A204.1 (cell line): ENCODE measurements around the gene CORO1A.
"Not testable (repeated sequence)": the region's sequence is repeated elsewhere in the genome, so short reads cannot be mapped to it uniquely, and the experiment has no call there.

Experiments used
- FAIRE-seq: peaks from 2 replicates; lab custom pipeline; 2012; peaks lifted over from hg19 to GRCh38; lab: Jason Lieb, UNC

Gene CORO1A

DNA sequence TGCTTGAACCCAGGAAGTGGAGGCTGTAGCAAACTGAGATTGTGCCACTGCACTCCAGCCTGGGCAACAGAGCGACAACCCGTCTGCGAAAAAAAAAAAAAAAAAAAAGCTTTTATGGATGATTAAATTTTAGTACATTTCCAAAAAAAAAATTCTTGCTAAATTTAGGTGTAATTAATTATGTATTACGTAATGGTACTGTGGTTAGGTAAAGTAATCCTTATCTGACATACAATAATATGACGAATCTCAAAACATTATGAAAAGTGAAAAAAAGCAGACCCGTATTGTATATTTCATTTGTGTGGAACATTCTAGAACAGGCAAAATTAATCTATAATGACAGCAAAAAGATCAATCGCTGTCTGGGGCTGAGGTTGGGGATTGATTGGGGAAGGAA lies 10.3 kb upstream of the CORO1A start:
- no peak for FAIRE-seq

DNA sequence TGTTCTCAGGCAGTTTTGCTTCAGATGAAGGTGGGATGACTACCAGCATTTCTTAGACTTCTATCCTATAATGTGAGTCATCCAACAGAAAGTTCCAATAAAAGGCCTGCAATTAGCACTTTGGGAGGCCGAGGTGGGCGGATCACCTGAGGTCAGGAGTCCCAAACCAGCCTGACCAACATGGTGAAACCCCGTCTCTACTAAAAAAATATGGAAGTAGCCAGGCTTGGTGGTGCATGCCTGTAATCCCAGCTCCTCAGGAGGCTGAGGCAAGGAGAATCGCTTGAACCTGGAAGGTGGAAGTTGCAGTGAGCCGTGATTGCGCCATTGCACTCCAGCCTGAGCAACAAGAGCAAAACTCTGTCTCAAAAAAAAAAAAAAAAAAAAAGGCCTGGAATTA lies 6.5 kb upstream of the CORO1A start:
- not testable (repeated sequence) for FAIRE-seq

DNA sequence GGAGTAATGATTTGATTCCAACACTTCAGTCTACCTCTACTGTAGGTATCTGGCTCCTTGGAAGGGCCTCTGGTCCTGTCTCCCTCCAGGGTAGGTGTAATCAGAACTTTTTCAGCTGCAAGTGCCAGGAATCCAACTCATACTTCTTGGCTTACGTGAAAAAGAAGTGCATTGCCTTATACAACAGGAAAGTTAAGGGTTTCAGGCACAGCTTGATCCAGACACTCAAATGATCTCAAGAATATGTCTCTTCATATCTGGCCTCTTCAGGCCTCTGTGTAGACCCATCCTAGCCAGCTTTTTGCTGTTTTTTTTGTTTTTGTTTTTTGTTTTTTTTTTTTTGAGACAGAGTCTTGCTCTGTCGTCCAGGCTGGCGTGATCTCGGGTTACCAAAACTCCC lies 4.2 kb upstream of the CORO1A start:
- no peak for FAIRE-seq

DNA sequence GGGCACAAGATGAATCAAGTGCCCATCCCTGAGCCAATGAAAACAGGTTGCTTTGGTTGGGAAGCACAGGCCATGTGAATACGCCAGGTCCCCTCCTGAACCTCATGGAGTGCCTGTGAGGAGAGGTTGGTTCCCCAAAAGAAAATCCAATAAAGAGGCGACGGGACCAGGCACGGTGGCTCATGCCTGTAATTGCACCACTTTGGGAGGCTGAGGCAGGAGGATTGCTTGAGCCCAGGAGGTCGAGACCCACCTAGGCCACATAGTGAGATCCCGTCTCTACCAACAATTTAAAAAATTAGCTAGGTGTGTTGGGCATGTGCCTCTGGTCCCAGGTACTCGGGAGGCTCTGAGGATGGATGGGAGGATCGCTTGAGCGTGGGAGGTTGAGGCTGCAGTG lies 3.5 kb upstream of the CORO1A start:
- FAIRE-seq, result no peak

DNA sequence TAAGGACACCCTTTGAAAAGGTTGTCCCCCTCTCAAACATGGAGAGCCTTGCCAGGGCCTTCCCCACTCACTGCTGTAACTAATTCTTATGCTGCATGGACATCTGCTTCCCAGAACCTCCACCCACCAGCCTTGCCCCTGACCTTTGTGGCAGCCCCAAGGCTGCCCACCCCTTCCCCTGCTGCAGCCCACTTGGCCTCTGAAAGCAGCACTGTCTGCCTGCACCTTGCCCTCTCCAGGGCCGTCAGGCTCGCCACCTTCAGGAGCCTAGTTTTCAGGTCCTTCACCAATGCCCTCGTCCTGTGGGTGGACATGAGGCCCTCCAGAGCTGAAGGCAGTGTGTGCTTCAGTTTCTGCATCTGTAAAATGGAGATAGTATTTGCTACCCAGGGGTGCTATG lies 2.7 kb upstream of the CORO1A start:
- no peak for FAIRE-seq

DNA sequence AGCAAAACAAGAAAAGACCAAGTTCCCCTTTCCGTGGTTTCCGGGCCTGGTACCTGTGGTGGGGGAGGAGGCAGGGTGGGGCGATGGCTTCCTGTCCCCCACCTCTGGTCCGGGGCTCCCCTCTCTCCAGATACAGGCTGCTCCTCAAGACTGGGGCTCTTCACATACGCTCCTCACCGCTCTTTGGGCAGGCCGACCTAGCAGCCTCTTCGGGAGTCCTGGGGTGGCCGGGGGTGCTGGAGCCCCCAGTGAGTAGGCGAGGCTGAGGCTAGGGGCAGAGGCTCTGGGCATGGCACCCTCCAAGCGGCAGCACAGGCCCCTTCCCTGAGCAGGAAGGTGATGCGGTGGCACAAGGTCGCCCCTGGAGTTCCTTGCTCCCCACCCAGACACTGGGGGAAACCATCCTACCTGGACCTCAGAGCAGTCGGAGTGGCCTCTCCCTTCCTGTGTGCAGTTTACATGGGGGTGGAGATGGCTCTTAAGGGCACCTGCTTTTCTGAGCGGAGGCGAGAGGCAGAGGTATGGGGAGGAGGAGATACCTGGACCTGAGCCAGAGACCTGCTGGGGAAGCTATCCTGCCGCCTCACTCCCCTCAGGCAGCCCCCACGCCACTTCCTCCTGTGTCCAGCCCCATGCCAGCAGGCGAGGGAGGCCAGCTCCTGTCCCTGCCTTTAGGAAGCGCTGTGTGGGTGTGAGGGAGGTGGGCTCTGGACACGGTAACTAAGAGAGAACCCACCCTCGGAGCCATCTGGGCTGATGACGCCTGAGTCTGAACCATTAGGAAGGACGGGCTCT lies 891 bp downstream of the CORO1A start:
- FAIRE-seq, result no peak

DNA sequence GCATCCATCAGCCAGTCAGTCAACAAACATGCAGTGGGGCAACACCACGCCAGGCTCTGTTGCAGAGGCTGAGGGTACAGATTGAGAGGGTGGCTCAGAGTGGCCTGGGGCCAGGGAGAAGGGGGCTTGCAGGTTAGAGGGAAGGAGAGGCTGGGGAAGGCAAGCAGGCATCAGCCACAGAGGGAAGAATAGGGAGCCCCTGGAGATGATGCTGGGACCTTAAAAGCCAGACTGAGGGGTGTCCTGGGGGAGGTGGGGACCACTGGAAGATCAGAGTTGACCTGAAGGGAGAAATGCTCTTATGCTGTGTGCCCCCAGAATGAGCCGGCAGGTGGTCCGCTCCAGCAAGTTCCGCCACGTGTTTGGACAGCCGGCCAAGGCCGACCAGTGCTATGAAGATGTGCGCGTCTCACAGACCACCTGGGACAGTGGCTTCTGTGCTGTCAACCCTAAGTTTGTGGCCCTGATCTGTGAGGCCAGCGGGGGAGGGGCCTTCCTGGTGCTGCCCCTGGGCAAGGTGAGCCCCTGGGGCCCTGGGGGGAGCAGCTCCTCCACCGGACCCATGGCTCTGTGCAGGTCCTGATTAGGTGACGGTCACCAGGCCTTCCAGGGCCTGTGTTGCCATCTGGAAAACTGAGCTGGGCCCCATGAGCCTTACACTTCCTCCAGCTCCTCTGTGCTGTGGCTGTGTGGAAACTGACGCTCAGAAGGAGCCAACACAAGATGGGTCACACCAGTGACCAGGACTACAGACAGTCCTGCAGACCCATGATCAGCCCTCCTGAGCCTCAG lies 1.7 kb downstream of the CORO1A start:
- no peak for FAIRE-seq

DNA sequence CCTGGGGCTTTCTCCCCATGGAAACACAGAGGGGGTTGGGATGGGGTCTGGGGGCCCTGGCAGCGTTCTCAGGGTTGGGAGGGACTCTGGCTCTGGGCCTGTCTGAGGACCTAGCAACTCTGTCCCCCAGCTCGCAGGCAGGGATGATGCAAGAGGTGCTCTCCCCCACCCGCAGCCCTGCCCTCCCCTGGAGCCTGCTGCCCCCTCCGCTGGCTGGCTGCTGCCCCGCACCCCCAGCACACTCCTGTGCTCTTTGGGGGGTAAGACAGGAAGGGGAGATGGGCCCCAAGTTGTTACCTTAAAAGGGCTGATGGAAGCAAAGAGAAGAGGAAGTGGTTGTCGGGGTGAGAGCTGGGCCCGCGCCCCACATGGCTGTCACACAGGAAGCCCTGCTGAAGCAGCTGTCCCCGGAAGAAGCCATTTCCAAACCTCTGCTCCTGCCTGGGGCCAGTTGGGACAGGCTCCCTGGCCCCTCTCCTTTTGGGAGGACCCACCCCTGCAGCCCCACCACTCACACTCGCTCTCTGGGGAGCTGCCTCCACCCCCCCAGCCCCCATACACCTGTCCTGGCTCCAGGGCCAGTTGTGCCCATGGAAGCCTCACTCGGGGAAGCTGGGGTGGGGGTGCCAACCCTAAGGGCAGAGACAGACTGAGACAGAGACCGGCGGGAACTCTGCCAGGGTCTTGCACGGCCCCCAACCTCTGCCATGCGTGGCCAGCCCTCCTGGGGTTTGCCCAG lies 2.5 kb downstream of the CORO1A start:
- FAIRE-seq, result no peak

DNA sequence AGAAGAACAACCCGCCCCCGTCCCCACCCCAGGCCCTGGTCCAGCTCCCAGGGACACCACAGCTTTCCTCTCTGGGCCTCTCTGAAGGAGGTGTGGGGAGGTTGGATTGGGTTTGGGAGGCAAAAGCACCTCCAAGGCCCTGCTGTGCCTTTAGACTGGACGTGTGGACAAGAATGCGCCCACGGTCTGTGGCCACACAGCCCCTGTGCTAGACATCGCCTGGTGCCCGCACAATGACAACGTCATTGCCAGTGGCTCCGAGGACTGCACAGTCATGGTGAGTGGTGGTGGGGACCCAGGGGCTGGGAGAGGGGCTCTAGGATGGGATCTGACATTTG lies 3.0 kb downstream of the CORO1A start:
- FAIRE-seq, result no peak

DNA sequence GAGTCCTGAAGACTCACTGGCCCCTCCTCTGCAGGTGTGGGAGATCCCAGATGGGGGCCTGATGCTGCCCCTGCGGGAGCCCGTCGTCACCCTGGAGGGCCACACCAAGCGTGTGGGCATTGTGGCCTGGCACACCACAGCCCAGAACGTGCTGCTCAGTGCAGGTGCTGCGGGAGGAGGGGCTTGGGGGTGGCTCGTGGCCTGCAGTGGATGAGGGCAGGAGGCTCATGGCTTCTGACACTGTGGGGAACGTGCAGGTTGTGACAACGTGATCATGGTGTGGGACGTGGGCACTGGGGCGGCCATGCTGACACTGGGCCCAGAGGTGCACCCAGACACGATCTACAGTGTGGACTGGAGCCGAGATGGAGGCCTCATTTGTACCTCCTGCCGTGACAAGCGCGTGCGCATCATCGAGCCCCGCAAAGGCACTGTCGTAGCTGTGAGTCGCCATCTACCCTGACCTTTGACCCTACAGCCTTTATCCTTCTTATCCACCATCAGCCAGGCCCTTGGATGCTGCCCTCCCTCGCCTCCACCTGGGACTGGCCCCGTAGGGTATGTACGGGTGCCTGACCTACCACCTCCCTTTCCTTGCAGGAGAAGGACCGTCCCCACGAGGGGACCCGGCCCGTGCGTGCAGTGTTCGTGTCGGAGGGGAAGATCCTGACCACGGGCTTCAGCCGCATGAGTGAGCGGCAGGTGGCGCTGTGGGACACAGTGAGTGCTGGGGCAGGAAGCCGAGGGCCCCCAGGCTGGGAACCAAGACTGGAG lies 3.6 kb downstream of the CORO1A start:
- no peak for FAIRE-seq

DNA sequence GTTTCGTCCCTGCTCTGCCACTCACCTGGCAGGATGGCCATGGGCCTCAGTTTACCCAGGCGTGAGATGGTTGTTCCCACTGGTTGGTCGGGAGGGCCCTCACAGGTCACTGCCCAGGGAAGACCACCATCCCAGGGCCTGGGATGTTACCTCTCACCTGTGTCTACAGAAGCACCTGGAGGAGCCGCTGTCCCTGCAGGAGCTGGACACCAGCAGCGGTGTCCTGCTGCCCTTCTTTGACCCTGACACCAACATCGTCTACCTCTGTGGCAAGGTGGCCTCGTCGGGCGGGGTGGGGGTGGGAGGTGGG lies 4.1 kb downstream of the CORO1A start:
- FAIRE-seq, result no peak

DNA sequence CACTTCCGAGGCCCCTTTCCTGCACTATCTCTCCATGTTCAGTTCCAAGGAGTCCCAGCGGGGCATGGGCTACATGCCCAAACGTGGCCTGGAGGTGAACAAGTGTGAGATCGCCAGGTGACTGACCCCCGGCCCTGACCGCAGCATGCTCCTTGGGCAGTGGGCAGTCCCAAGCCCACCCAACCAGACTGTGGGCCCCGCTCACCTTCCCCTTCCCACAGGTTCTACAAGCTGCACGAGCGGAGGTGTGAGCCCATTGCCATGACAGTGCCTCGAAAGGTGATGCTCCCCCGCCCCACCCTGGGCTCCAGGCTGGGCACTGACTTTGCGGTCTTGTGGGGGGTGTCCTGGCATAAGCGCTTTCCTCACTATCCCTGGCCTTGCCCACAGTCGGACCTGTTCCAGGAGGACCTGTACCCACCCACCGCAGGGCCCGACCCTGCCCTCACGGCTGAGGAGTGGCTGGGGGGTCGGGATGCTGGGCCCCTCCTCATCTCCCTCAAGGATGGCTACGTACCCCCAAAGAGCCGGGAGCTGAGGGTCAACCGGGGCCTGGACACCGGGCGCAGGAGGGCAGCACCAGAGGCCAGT lies 4.7 kb downstream of the CORO1A start:
- no peak for FAIRE-seq

DNA sequence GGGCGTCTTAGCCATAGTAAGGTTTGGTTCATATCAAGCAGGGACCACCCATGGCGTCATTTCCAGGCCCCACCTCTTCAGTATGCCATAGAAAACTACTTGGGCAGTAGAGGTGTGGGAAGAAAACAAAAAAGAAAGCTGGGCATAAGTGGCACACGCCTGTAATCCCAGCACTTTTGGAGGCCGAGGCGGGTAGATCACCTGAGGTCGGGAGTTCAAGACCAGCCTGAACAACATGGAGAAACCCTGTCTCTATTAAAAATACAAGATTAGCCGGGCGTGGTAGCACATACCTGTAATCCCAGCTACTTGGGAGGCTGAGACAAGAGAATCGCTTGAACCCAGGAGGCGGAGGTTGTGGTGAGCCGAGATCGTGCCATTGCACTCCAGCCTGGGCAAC lies 7.8 kb downstream of the CORO1A start:
- not testable (repeated sequence) for FAIRE-seq

DNA sequence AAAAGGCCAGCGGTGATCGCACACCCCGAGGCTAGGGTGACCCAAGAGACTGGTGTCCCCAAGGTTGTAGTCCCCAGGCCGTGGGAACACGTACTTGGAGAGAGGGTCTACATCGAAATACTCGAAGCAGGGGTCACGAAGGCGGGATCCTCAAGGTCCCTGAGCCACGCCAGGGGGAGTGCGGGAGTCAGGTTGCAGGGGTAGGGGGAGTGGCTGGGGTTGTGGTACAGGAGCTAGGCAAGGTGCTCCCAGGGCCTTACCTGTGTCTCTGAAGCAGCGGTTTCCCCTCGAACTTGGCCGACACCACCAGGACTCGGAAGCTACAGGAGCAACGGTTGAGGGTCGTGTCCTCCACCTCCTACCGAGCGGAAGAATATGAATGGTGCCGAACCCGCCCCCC lies 9.7 kb downstream of the CORO1A start:
- FAIRE-seq, result not testable (repeated sequence)

DNA sequence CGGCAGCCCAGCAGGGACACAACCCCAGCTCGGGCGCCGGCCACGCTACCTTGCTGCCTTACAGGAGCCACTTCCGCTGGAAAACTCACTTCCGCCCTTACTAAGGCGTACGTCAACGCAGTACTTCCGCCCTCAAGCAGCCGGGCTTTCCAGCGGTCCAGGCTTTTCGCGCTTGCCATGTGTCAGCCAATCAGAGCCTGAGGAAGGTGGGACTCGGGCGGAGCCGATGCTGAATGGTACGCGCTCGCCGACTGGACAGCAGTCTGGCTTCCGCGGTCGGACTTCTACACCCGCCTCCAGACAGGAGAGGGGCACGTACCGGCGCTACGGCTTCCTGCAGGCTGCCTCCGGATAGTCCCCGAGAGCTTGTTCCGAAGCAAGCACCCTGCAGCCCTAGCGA lies 10.2 kb downstream of the CORO1A start, which contains the start of the genes BOLA2B and SLX1A:
Gene BOLA2B, minus strand, starts transcription at position 52 of the 400 bp plus-strand sequence. CDS start 71 bp downstream, outside the sequence.
Gene SLX1A, plus strand, starts transcription at position 261 of the 400 bp plus-strand sequence. CDS start 210 bp downstream, outside the sequence.
- peak; percentile 98 for FAIRE-seq

DNA sequence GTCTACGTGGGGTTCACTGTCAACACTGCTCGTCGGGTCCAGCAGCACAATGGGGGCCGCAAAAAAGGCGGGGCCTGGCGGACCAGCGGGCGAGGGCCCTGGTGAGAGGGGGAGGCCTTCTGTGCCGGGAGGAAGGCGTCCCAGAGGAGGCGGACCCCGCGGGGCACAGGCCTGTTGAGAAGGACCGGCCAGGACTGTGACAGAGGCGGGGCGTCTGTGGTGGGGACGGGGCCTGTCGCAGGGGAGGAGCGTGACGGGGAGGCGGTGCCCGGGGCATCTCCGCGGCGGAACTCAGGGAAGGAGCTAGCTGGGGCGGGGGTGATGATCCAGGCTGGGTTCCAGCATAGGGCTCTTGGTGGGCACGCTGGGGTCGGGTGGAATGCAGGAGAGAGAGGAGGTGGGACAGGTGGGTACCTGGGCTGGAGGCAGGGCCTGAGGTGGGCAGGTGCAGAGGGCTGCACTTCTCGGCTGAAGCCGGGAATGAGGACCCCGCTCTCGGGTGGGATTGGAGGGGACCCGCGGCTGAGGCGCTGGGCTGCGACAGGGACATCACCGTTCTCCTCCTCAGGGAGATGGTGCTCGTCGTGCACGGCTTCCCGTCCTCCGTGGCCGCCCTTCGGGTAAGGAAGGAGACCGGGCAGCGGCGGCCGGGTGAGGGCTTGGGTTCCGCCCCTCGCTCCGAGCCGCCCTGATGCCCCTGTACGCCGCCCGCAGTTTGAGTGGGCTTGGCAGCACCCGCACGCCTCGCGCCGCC lies 10.9 kb downstream of the CORO1A start:
- peak; percentile 49 for FAIRE-seq

DNA sequence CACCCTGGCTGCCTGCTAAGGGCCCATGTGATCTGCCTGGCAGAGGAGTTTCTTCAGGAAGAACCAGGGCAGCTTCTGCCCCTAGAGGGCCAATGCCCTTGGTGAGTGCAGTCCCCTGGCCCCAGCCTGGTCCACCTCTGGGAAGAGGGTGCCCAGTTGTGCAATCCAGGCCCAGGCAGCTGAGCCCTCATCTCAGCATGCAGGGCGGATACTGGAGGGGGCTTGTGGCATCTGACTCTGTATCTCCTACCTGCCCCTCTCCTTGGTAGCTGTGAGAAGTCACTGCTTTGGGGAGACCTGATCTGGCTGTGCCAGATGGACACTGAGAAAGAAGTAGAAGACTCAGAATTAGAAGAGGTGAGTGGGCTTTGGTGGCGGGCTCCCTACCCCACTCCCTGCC lies 13.6 kb downstream of the CORO1A start:
- FAIRE-seq, result not testable (repeated sequence)

DNA sequence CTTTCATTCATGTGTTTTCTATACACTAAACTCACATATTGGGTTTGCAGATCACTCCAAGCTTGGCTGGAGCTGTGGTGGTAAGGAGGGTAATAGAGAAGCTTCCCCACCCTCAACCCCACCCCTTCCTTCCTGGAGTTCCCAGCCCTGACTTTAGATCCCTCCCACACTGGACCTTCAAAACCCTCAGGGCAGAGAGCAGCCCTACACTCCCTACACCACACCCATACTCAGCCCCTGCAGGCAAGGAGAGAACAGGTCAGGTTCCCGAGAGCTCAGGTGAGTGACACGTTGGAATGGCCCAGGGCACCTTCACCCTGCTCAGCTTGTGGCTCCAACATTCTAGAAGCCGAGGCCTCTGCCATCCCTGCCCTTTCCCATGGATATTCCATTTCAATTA lies 15.6 kb downstream of the CORO1A start, which contains the start of gene SULT1A3:
Gene SULT1A3, plus strand, starts transcription at position 207 of the 400 bp plus-strand sequence. CDS start 1,474 bp downstream, outside the sequence.
- FAIRE-seq, result not testable (repeated sequence)

DNA sequence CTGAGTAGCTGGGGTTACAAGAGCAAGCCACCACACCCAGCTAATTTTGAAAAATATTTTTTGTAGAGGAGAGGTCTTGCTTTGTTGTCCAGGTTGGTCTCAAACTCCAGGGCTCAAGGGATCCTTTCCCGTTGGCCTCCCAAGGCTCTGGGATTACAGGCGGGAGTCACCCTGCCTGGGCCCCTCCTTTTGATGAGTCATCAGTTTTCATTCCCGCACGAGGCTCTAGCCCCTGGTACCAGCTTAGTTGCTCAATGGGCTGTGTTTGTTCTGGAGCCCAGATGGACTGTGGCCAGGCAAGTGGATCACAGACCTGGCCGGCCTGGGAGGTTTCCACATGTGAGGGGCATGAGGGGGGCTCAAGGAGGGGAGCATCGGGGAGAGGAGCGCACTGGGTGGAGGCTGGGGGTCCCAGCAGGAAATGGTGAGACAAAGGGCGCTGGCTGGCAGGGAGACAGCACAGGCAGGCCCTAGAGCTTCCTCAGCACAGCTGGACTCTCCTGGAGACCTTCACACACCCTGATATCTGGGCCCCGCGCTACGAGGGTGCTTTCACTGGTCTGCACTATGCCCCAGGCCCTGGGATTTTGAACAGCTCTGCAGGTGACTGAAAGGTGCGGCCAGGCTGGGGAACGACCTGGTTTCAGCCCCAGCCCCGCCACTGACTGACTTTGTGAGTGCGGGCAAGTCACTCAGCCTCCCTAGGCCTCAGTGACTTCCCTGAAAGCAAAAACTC lies 16.4 kb downstream of the CORO1A start:
- not testable (repeated sequence) for FAIRE-seq
